Measurements from ENCODE around the gene SPRED2. TPM values are rescaled to one million over a fixed set of nuclear protein-coding genes. Genes with fewer than 3 reads are reported as not detected.

The SPRED2 gene
- total and polyA plus RNA-seq, 2 of the 8 experiments (the other 6 are each of a cell fraction or from before 2014, with no cell fraction given) = 15.3 to 22.5 TPM

DNA sequence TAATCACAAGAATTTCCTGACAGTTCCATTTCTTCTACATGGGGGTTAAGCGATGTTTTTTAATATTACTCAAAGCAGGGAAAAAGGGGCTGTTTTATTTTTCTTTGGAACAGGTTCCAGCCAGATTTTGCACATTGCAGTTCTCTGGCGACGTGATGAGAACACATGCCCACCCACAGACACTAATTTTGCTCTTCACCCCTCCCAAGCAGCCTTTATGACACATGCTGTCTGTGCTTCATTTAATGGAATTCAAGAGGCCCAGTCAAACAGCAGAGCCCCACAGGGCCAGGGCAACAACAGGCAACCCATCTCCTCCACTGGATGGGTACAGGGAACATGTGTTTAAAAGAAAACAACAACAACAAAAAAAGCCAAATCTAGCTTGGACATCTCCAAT is 70.8 kb downstream of the SPRED2 start (continued):
- TF ChIP-seq CTBP2 (IDR thresholded peaks at IDR 0.05; ENCODE audit: borderline replicate concordance, insufficient read depth, insufficient read length, low read length) (no peak), ZNF274 (IDR thresholded peaks at IDR 0.05; ENCODE audit: borderline replicate concordance, extremely low read depth, low read length) (no peak), RFX5 (IDR thresholded peaks at IDR 0.05; ENCODE audit: borderline replicate concordance, low read depth, low read length) (no peak), HDAC2 (IDR thresholded peaks at IDR 0.05; ENCODE audit: borderline replicate concordance in 1 of 2, low read depth in 2 of 2, low read length in 2 of 2) (no peak), NRF1 (IDR thresholded peaks at IDR 0.05; ENCODE audit: low read depth, low read length) (no peak)
- TF ChIP-seq, protein P1, sequence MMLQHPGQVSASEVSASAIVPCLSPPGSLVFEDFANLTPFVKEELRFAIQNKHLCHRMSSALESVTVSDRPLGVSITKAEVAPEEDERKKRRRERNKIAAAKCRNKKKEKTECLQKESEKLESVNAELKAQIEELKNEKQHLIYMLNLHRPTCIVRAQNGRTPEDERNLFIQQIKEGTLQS (IDR thresholded peaks at IDR 0.05; ENCODE audit: insufficient read depth, low read depth, low read length) = no peak

Data from H1 (cell line).